SU-DHL-6 (cell line): ENCODE measurements around the gene CPLX1.

Experiments used
- H2AFZ ChIP-seq: fragments of 200-600 bp; sonication (generic); 2 replicates; pipeline ENCODE4 v1.6.1; 2014; ENCODE audit warnings: low read depth, mild to moderate bottlenecking, moderate library complexity, mixed read lengths, antibody characterized with exemption, low read length; ENCODE audit not compliant: severe bottlenecking
- H3F3A ChIP-seq: fragments of 200-600 bp; shearing (Covaris generic); 2 replicates; pipeline ENCODE4 v1.6.0; 2016; ENCODE audit warnings: antibody characterized with exemption, mild to moderate bottlenecking; ENCODE audit not compliant: insufficient read depth
- H3K27ac ChIP-seq: fragments of 200-600 bp; sonication (generic); 2 replicates; pipeline ENCODE4 v1.5.1; 2016; ENCODE audit warnings: low read depth, mild to moderate bottlenecking, low read length, moderate library complexity, mixed read lengths
- H3K27me3 ChIP-seq: fragments of 200-600 bp; sonication (generic), shearing (Covaris generic); 2 replicates; pipeline ENCODE4 v1.6.0; 2014; ENCODE audit warnings: mild to moderate bottlenecking, low read length
- H3K36me3 ChIP-seq: fragments of 200-600 bp; sonication (generic); 2 replicates; pipeline ENCODE4 v1.6.1; 2014; ENCODE audit warnings: mild to moderate bottlenecking, low read length, mixed read lengths
- H3K4me2 ChIP-seq: fragments of 300-600, 200-600 bp; shearing (Covaris generic), sonication (generic); 2 replicates; pipeline ENCODE4 v1.6.0; 2014; ENCODE audit warnings: low read length, low read depth, mild to moderate bottlenecking; ENCODE audit not compliant: poor library complexity, severe bottlenecking
- H3K4me3 ChIP-seq: fragments of 200-600 bp; sonication (generic); 2 replicates; pipeline ENCODE4 v1.5.1; 2014; ENCODE audit warnings: antibody characterized with exemption, low read length, mild to moderate bottlenecking, mixed read lengths; ENCODE audit not compliant: insufficient read depth, poor library complexity, severe bottlenecking
- H3K79me2 ChIP-seq: fragments of 200-600 bp; sonication (generic); 2 replicates; pipeline ENCODE4 v1.6.1; 2014; ENCODE audit warnings: mild to moderate bottlenecking, low read length, moderate library complexity; ENCODE audit not compliant: insufficient read depth
- H3K9ac ChIP-seq: fragments of 200-600 bp; sonication (generic); 2 replicates; pipeline ENCODE4 v1.7.0; 2014; ENCODE audit warnings: mild to moderate bottlenecking, low read length
- H3K9me2 ChIP-seq: fragments of 200-600 bp; sonication (generic); replicated peaks from 2 replicates; pipeline ENCODE4 v1.6.1; 2014; ENCODE audit warnings: low read length; ENCODE audit not compliant: insufficient read depth
- H3K9me3 ChIP-seq: fragments of 200-600 bp; sonication (generic); 2 replicates; pipeline ENCODE4 v1.6.1; 2014; ENCODE audit warnings: low read length, mixed read lengths; ENCODE audit not compliant: insufficient read depth
- H4K20me1 ChIP-seq: fragments of 200-600 bp; sonication (generic); 2 replicates; pipeline ENCODE4 v1.6.1; 2014; ENCODE audit warnings: low read depth, mild to moderate bottlenecking, antibody characterized with exemption, low read length, moderate library complexity, mixed read lengths
- CTCF ChIP-seq: fragments of 200-600 bp; sonication (generic); IDR thresholded peaks from one replicate; pipeline ENCODE4 v1.5.1; 2017; ENCODE audit warnings: antibody characterized with exemption, mild to moderate bottlenecking, low read length, moderate library complexity; ENCODE audit not compliant: insufficient read depth, poor library complexity, severe bottlenecking
- EZH2phosphoT487 ChIP-seq: fragments of 200-600 bp; sonication (generic), shearing (Covaris generic); conservative IDR thresholded peaks from 2 replicates; pipeline ENCODE4 v1.6.1; 2018; ENCODE audit warnings: mild to moderate bottlenecking, antibody characterized with exemption, low read length, moderate library complexity, mixed read lengths

CPLX1 gene

GRCh38 chr4:766559-767283 is 59.2 kb downstream of the CPLX1 start:
- Histone ChIP-seq H3K9me3 (no peaks in the 10 kb centered on the region), H3F3A (peaks cover 42% of the 10 kb centered on the region), H3K27me3 (no peaks in the 10 kb centered on the region), H3K4me3 (no peak overlapping the region), H4K20me1 (peaks cover 3% of the 10 kb centered on the region; the same call in 1 of the 2 replicates), H3K9me2 (no peaks in the 10 kb centered on the region), H3K79me2 (peaks cover 27% of the 10 kb centered on the region), H3K9ac (no peak overlapping the region), H3K27ac (no peak overlapping the region), H3K36me3 (peaks cover 4% of the 10 kb centered on the region; the same call in 1 of the 2 replicates), H2AFZ (no peak overlapping the region), H3K4me2 (no peak overlapping the region)
- TF ChIP-seq EZH2phosphoT487 (no peak), CTCF (no peak)

GRCh38 chr4:766152-766515 is 59.8 kb downstream of the CPLX1 start:
- no peak overlapping the region for H2AFZ ChIP-seq
- no peak overlapping the region for H3K27ac ChIP-seq
- no peak overlapping the region for H3K4me2 ChIP-seq
- no peaks in the 10 kb centered on the region for H3K9me3 ChIP-seq
- TF ChIP-seq CTCF: no peak
- TF ChIP-seq EZH2phosphoT487: no peak
- peaks cover 42% of the 10 kb centered on the region for H3F3A ChIP-seq
- no peak overlapping the region for H3K9ac ChIP-seq
- H3K79me2 ChIP-seq: peaks cover 22% of the 10 kb centered on the region
- H3K27me3 ChIP-seq: no peaks in the 10 kb centered on the region
- H4K20me1 ChIP-seq: no peaks in the 10 kb centered on the region; the same call in 1 of the 2 replicates
- H3K36me3 ChIP-seq: peaks cover 4% of the 10 kb centered on the region; the same call in 1 of the 2 replicates
- H3K4me3 ChIP-seq: no peak overlapping the region
- H3K9me2 ChIP-seq: no peaks in the 10 kb centered on the region

GRCh38 chr4:764405-765169 is 61.3 kb downstream of the CPLX1 start:
- H3K79me2 ChIP-seq: peaks cover 10% of the 10 kb centered on the region
- H3K9ac ChIP-seq: no peak overlapping the region
- peak overlapping the region; percentile 52 for H3K27ac ChIP-seq
- peaks cover 38% of the 10 kb centered on the region for H3F3A ChIP-seq
- no peaks in the 10 kb centered on the region; the same call in 1 of the 2 replicates for H4K20me1 ChIP-seq
- H3K9me2 ChIP-seq: no peaks in the 10 kb centered on the region
- no peak overlapping the region for H3K4me3 ChIP-seq
- H2AFZ ChIP-seq: no peak overlapping the region
- peaks cover 2% of the 10 kb centered on the region; the same call in 1 of the 2 replicates for H3K36me3 ChIP-seq
- TF ChIP-seq EZH2phosphoT487 (no peak), CTCF (no peak)
- no peaks in the 10 kb centered on the region for H3K27me3 ChIP-seq
- no peak overlapping the region for H3K4me2 ChIP-seq
- H3K9me3 ChIP-seq: no peaks in the 10 kb centered on the region
